NCI-H187 (cell line): ENCODE results near the gene ADPRS.

Experiments
- DNase-seq, 2 experiments: peaks; one replicate each; lab custom pipeline; 2025; lab: John Stamatoyannopoulos, UW

The ADPRS gene

DNA sequence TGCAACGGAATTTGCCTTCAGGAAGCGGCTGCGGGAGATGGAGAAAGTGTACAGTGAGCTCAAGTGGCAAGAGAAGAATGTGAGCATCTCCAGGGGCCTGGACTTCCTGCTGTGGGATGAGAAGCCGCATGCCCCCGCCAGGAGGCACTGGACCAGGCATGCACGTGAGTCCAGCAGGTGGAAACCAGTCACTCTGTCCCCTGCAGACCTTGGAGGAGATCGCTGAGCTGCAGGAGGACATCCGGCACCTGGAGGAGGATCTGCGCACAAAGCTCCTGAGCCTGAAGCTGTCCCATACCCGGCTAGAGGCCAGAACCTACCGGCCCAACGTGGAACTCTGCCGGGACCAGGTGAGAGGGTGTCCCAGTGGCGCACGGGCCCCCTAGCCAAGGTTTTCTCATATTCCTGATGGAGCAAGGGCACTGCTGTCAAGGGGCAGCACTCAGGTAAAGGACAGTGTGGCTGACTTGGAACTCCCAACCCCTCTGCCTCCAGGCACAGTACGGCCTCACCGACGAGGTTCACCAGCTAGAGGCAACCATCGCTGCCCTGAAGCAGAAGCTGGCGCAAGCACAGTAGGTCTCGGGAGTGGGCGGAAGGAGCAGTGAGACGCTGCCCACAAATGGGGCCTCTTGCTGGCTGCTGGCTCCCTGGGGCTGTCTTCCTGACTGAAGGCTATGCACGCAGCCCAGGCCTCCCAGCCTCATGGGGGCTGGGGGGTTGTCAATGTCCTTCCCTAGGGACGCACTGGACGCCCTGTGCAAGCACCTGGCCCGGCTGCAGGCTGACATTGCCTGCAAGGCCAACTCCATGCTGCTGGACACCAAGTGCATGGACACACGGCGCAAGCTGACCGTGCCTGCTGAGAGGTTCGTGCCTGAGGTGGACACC lies 1.2 kb upstream of the ADPRS start:
- no peak for DNase-seq

DNA sequence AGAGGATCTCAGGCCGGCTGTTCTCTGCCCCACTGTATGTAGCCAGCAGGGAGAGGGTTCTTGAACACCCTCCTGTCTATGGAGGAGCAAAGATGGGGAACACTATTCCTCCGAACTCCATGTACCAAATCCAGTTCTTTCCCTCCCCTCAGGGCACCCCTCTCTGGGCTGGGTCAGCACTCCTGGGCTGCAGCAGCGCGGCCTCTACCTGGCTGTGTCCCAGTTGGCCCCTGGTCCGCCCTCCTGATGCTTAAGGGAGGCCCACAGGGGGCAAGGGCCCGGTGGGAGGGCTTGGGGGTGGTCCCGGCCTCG lies 471 bp upstream of the ADPRS start:
- no peak for DNase-seq

DNA sequence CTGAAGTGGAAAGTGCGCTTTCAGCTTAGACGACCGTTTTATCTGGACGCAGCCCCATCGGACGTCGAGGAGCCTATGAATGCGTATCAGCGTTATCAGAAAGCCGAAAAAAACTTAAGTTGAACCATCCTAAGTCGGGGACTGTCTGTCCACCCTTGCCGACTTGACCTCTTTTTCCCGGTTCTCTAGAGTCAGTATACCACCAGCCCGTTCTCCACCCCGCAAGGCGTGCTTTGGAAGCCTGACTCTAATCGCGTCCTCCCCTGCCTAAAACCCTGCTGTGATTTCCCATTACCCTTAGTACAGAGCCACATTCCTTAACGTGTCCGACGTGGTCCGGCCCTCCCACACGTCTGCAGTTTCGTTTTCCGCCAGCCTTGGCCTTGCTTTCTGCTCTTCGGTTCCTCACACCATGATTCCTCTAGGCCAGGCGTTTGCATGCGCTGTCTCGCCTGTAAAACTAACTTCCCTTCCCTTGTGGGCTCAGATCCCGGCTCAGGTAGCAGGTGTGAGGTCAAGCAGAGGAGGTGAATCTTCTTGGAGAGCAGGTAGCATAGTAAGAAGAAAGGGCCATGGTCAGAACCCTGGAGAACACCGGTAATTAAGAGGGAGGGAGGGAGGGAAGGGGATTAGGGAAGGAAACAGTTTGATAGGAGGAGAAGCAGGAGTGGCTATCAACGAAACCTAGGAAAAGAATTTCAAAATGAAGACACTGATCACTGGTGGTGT lies 865 bp downstream of the ADPRS start:
- no peak for DNase-seq

DNA sequence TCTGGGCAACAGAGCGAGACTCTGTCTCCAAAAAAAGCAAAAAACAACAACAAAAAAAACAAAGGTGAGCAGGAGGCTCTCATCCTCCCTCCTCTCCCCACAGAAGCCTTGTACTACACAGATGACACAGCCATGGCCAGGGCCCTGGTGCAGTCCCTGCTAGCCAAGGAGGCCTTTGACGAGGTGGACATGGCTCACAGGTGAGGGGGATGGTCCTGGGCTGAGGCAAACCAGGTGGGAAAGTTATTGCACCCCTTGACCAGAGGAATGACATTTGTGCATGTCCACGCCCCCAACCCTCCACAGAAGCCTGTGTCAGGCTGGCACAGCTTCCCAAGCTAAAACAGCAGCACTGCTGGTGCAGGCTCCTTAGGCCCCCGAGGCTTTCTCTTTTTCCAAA lies 2.4 kb downstream of the ADPRS start:
- no peak for DNase-seq

DNA sequence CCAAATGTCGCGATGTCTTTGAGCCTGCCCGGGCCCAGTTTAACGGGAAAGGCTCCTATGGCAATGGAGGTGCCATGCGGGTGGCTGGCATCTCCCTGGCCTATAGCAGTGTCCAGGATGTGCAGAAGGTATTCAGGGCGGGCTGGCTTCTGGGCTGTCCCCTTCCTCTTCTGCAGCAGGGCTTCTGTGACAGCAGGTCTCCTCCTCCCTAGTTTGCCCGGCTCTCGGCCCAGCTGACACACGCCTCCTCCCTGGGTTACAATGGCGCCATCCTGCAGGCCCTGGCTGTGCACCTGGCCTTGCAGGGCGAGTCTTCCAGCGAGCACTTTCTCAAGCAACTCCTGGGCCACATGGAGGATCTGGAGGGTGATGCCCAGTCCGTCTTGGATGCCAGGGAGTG lies 3.0 kb downstream of the ADPRS start:
- no peak for DNase-seq

DNA sequence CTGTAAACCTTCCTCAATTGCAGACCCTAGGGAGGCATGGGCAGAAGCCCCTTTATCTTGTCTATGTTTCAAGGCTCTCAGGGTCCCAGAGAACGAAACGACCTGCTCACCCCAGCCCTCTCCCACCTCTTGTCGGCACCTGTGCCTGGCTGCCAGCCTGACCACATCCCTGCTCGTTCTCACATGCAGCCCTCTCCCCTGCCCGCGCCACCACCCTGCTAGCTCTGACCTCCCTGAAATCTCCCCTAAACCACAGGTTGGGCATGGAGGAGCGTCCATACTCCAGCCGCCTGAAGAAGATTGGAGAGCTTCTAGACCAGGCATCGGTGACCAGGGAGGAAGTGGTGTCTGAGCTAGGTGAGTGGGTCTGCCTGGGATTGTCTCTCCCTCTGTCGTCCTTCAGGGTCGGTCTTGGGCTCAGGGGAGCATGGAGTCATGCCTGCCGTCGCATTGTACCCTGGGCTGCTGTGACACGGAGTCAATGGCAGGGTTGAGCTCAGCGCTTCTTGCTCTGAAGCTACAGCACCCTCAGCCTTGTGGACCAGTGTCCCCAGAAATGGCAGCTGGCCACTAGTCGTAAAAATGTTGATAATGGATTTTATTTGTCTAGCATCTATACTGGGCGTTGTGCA lies 3.6 kb downstream of the ADPRS start:
- no peak for DNase-seq

DNA sequence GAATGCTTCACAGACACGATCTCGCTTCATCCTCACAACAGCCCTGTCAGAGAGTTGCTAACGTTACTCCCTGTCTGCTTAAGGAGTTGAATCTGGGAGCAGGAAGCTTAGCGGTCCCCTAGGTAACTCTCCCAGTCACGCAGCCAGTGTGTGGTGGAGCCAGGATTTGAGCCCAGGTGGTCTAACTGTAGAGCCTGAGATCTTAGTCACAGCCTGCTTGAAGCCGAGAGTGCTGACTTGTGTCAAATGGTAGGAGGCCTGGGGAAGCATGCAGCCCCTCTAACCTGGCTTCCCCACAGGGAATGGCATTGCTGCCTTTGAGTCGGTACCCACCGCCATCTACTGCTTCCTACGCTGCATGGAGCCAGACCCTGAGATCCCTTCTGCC lies 4.1 kb downstream of the ADPRS start:
- no peak for DNase-seq

DNA sequence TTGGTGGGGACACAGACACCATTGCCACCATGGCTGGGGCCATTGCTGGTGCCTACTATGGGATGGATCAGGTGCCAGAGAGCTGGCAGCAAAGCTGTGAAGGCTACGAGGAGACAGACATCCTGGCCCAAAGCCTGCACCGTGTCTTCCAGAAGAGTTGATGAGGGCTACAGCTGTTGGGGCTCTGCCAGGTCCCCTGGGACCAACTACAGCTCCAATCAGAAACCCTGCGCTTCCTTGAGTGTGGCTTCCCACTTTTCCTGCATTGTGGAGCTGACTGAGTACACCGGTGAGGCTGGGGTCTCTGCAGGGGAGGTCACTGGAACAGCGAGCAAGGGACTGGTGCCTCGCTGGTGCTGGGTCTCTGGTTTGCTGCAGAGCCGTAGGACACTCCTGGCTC lies 4.5 kb downstream of the ADPRS start:
- DNase-seq: no peak

DNA sequence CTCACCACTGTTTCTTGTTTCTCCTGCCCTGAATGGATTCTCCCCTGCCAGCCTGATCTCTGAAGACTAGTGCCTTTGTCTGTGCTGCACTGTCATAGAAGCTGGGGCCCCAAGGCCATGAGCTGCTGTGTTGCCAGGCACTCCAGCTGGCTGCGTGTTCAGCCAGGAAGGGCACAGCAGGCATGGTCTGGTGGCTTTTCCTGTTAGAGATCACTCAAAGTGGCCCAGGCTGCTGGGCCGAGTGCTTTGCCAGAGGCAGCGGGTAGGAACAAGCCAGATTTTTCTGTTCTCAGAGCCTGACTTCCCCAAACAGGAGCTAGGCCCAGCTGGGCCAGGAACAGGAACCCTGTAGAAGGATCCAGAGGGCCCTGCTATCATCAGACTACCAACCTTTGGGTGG lies 5.2 kb downstream of the ADPRS start:
- DNase-seq: no peak

DNA sequence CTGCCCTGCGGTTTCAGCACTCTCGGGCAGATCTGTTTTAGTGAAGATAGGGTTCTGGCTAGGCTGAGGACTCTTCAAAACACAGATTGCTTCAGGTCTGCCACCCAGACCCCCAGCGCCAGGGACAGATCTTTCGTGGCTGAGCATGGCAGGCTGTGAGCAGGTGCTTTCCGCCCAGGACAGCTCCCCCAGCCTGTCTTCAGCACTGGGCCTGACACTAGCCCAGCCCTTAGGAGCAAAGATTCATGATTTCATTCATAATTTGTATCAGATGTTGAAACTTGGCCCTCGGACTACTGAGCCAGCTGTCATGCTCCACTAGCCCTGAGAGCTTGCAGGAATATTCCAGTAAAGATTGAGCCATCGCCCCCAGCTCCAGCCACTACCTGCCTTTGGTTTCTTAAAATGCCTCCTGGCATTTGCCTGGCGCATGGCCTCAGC lies 5.9 kb downstream of the ADPRS start:
- no peak for DNase-seq

DNA sequence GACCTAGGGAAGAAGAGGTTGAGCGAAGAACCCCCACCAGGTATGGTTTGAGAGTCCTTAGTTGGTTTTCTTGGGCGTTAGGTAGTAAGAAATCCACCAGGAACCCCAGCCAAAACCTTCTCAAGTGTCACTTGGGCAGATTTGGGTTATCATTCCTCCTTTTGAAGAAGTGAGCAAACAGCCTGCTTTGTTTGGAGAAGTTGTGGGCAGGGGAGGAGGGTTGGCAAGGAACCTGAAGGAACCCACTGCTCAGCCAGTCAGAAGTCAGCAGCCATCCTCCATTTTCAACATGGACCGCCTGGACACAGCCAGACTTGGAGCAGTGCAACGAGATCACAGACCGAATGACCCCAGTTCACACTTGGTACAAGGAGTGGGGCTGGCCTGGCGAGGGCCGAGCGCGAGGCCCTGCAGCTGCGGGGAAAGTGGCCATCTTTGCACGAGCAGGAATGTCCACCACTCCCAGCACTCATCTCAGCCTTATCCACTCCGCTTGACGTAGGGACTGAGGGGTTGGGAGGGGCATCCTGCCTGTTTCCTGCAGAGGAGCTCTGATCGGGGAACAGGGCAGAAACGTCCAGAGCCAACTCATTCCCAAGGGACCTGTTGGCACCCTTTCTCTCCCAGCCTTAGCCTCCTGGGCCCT lies 7.2 kb downstream of the ADPRS start:
- no peak for DNase-seq

DNA sequence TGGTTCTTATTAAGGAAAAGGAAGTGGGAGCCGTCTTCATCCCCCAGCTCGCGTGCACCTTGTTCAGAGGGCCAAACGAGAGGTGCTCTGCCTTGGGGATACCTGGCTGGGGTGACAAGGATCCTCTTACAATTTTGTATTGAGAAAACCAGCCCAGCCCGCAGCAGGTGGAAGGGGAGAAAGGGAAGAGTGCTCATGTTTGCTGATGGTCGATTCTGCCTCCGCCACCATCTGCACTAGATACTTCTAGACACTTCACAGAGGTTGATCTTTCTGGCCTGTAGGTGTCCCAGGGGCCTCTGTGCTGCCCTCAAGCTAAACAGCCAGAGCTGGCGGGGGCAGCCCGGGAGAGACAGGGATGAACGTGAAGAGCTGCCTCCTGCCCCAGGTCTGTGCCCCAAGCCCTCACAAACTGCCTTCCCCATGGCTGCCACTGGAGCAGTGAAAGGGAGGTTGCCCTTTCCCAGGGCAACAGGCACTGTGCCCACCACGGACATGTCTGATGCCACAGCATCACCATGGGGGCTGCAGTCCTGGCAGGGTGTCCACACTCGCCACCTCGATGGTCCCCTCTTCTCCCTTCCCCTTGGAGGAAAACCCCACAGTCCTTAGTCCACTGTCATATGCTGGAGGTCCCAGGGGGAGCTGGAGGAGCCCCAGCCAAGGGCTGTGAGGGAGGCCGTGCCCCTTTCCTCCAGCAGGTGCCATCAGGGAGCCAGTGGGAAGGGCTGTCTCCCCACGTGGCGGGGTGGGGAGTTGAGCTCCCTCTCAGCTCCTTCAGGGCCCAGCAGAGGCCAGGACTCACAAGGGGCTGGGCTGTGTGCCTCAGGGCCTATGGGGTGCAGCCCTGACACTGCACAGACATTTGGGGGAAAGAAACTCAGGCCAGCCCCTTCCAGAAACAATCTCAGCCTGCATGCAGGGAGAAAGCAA lies 8.1 kb downstream of the ADPRS start:
- no peak for DNase-seq

DNA sequence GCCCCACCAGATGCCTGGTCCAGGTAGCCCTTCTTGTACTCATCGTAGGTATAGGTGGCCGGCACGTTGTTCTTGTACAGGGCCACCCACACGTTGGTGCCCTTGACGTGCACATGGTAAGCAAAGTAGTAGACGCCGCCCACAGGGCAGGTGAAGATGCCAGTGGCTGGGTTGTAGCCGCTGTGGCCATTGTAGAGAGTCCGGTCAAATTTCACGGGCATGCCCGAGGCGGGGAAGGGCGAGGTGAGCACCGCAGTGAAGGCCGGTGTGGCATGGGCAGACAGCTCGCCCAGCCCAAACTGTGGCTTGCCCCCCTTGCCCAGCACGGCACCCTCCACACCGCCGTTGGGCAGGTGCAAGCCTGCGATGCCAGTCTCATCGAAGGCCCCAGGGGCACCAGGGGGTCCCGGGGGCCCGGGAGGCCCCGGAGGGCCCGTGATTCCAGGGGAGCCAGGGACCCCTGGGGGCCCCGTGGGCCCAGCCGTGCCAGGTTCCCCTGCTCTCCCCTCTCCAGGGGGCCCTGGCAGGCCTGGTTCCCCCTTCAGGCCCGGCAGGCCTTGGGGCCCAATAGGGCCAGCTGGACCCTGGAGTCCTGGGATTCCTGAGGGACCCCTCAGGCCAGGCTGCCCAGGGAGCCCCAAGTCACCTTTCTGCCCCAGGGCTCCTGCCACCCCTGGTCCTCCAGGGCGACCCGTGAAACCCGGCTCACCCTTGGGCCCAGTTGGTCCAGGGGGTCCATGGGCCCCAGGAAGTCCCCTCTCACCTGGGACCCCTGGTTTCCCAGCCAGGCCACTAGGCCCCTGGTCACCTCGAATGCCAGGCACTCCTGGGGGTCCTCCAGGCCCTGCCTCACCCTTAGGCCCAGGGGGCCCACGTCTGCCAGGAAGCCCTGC lies 9.2 kb downstream of the ADPRS start:
- no peak for DNase-seq

DNA sequence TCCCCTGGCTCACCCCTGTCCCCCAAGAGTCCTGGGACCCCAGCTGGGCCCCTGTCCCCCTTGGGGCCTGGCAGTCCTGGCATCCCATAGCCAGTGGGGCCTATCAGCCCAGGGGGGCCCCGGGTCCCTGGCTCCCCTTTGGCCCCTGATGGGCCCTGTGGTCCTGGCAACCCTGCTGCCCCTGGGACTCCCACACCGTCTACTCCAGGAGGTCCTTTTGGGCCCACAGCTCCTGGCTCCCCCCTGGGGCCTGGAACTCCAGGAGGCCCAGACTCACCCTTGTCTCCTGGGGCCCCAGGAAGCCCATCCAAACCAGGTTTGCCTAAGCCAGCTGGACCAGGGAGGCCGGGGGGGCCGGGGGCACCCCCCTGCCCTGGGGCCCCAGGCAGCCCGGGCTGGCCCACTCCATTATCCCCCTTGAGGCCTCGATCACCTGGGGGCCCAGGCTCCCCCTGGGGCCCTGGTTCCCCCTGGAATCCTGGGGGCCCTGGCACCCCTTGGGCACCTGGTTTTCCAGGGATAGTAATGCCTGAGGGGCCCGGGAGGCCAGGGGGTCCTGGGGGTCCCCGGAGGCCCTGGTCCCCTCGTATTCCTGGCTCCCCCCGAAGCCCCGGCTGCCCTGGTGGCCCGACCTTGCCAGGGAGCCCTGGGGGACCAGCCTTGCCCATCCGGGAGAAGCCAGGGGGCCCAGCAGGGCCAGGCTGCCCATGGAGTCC lies 10.1 kb downstream of the ADPRS start:
- DNase-seq: no peak

DNA sequence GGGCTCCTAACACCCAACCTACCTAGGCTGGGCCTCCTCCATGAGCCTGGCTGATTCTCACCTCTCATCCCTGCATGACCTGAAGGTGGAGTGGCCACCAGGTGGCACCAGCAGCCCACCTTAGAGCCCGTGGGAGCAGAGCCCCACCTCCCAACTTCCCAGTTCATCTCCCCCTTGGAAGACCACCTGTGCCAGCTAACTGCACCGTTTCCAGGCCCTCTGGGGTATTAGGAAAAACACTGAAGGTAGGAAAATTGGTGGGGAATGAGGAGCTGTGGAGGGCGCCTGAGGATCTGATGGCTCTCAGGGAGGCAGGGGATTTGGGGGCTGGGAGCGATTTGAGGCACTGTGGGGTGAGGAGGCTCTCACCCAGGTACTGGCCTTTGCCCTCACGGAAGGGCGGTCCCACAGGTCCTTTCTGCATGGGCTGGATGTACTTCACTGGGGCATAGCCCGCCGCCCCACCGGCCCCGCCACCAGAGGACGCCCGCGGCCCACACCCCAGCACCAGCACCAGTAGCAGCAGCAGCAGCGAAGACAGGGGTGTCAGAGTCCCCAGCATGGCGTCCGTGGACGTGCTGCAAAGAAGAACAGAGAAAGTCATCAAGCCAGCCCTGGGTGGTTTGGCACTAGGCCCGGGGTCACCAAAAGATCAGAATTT lies 11.1 kb downstream of the ADPRS start:
- DNase-seq: peak; percentile 45 to 57

DNA sequence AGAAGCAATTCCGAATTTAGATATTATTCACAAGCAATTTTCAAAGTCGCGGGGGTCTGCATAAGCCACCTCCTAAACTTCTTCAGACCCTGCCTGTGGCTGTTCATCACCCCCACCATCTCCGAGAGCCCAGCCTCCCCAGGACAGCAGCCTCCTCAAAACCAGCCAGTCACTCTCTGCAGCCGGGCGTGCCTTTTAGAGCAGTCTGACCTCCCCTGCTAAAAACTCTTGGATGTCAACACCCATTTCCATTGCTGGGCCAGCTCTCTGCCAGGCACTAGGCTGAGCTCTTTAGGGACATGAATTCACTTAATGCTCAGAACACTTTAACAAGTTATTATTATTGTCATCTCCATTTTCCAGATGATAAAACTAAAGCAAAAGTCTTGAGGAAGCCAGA lies 11.7 kb downstream of the ADPRS start:
- DNase-seq: no peak

DNA sequence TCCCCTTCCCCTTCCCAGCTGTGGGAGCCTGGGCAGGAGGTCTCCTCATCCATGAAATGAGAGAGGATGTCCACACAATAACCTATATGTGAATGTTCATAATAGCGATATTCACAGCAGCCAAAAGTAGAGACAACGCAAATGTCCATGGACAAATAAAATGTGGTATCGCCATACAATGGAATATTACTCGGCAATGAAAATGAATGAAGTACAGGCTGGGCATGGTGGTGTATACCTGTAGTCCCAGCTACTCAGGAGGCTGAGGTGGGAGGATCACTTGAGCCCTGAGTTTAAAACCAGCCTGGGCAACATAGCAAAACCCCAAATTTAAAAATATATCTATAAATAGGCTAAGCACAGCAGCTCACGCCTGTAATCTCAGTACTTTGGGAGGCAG lies 12.9 kb downstream of the ADPRS start:
- DNase-seq: no peak

DNA sequence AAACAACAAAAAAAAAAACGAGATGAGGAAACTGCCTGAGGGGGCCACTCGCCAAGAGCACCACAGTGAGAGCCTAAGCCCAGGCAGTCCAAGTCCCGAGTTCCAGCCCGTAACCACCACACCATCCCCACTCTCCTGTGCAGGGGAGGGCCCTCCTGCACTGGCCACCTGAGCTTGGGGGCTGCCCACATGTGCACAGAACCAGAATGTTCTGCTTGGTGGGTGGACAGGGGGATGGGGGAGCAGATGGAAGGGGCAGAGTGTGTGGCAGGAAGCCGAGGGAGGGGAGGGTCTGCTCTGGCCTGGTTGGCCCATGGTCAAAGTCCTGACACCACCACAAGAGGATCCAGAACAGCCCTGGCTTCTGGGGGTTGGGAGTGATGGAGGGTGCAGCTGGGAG lies 17.6 kb downstream of the ADPRS start:
- DNase-seq: no peak

DNA sequence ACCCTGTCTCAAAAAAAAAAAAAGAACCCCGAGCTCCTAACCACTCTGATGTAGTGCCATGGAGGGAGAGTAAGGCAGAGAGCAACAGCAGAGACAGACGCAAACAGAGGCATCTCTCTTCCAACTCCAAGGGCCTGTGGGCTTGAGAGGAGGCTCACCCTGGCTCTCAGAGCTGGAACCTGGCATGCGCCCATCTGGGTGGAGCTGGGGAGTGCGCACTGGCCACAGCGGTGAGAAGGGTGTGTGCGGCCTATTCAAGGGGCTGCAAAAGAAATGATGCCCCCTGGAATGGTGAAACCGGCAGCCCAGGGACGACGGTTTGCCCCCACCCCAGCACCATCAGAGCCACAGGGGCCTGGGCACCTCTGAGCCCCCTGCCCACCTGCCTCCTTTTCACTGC lies 18.7 kb downstream of the ADPRS start:
- no peak for DNase-seq
